ENCODE results near the gene SV2B. TPM values are rescaled to one million over a fixed set of nuclear protein-coding genes. Genes with fewer than 3 reads are reported as not detected.

SV2B gene
- total RNA-seq, 1 donor from 2014 or later, result 0.87 TPM

DNA sequence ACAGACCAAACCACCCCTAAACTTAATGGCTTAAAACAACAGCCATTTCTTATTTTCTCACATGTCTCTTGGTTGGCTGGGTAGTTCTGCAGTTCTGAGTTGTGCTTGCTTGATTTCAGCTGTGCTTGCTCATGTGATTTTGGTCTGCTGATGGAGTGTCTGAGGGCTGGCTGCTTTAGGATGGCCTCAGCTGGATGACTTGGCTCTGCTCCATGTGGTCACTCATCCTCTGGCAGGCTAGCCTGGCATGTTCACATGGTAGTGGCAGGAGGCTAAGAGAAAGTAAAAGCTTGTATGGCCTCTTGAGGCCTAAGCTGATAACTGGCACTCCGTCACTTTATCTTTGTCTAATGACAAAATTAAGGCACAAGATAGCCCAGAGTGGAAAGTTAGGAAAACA, 4.1 kb downstream of the SV2B start:
- no peaks in the 10 kb centered on the region for H3K36me3 ChIP-seq
- ATAC-seq, result no peak
- H3K27me3 ChIP-seq, result peaks cover 38% of the 10 kb centered on the region
- no peak overlapping the region for H3K4me3 ChIP-seq
- no peak for DNase-seq
- peaks cover 14% of the 10 kb centered on the region for H3K4me1 ChIP-seq
- intact Hi-C loops (cut with DNase I), result no loop called here
- H3K27ac ChIP-seq, result no peak overlapping the region
- no peaks in the 10 kb centered on the region for H3K9me3 ChIP-seq
- TF ChIP-seq, protein P1, sequence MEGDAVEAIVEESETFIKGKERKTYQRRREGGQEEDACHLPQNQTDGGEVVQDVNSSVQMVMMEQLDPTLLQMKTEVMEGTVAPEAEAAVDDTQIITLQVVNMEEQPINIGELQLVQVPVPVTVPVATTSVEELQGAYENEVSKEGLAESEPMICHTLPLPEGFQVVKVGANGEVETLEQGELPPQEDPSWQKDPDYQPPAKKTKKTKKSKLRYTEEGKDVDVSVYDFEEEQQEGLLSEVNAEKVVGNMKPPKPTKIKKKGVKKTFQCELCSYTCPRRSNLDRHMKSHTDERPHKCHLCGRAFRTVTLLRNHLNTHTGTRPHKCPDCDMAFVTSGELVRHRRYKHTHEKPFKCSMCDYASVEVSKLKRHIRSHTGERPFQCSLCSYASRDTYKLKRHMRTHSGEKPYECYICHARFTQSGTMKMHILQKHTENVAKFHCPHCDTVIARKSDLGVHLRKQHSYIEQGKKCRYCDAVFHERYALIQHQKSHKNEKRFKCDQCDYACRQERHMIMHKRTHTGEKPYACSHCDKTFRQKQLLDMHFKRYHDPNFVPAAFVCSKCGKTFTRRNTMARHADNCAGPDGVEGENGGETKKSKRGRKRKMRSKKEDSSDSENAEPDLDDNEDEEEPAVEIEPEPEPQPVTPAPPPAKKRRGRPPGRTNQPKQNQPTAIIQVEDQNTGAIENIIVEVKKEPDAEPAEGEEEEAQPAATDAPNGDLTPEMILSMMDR (IDR thresholded peaks at IDR 0.05), result no peak

DNA sequence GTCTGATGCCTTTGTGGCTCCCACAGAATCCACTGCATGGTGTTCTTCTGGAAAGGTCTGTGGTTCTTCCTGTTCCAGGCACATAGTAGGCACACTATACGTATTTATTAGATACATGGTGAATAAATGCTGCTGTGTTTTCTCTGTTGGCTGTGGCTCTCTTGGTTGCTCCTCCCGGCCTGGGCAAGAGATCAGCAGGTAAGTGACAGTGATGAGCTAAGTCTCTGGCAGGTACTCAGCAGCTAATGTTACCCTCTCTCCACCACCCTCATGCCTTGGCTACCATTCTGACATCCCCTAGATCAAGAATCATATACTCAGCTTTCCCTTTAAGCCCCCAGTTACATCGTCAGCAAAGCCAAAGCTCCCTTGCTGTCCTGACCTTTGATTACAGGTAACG, 8.4 kb downstream of the SV2B start:
- no peaks in the 10 kb centered on the region for H3K27me3 ChIP-seq
- H3K4me1 ChIP-seq, result no peaks in the 10 kb centered on the region
- no peaks in the 10 kb centered on the region for H3K36me3 ChIP-seq
- DNase-seq (no peak), ATAC-seq (no peak)
- H3K9me3 ChIP-seq, result no peaks in the 10 kb centered on the region
- H3K27ac ChIP-seq, result no peak overlapping the region
- TF ChIP-seq, protein P1 (IDR thresholded peaks at IDR 0.05), result no peak
- intact Hi-C loops (cut with DNase I), result no loop called here
- H3K4me3 ChIP-seq, result no peak overlapping the region

DNA sequence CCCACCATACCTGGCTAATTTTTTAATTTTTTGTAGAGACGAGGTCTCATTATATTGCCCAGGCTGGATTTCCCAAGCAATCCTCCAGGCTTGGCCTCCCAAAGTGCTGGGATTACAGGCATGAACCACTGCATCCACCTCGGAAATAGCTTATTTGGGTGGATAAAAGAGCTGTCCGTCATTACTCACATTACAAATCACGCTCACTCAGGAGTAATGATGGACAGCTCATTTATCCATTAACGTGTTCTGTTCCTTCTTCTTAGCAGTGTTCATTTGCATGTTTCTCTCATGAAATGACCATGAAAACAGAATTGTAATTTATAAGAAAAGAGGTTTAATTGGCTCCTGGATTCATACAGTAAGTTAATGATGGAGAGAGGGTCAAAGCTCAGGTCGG, 9.8 kb downstream of the SV2B start:
- intact Hi-C loops (cut with DNase I), result no loop called here
- no peaks in the 10 kb centered on the region for H3K36me3 ChIP-seq

DNA sequence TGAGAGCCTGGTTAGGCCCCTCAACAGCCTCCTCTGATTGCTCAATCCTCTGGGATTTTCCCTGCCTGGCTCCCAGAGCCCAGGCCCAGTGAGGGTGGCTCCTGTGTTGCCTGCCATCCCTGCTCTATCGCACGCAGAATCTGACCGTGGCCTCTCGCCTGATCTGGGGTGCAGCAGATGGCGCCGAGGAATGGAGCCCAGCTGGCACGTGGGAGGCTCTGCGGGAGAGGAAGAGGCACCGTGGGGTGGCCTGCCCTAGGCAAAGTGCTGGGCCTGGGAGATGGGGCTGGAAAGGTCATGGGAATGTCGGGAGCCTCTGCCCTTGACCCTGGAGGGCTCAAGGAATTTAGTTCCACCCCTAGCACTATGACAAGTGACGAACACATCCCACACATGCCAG, 10.3 kb downstream of the SV2B start:
- no peak for DNase-seq
- H3K4me1 ChIP-seq, result no peaks in the 10 kb centered on the region
- H3K36me3 ChIP-seq, result no peaks in the 10 kb centered on the region
- no peaks in the 10 kb centered on the region for H3K9me3 ChIP-seq
- H3K27me3 ChIP-seq, result no peaks in the 10 kb centered on the region
- H3K27ac ChIP-seq, result no peak overlapping the region
- intact Hi-C loops (cut with DNase I), result no loop called here
- TF ChIP-seq, protein P1 (IDR thresholded peaks at IDR 0.05), result no peak
- ATAC-seq, result no peak
- H3K4me3 ChIP-seq, result no peak overlapping the region

More for the DNA sequence above, 9.8 kb downstream of the SV2B start:
- Histone ChIP-seq H3K27me3 (no peaks in the 10 kb centered on the region), H3K4me1 (no peaks in the 10 kb centered on the region), H3K4me3 (no peak overlapping the region), H3K27ac (no peak overlapping the region), H3K9me3 (no peaks in the 10 kb centered on the region)
- DNase-seq (no peak), ATAC-seq (no peak)
- TF ChIP-seq, protein P1 (IDR thresholded peaks at IDR 0.05), result no peak

DNA sequence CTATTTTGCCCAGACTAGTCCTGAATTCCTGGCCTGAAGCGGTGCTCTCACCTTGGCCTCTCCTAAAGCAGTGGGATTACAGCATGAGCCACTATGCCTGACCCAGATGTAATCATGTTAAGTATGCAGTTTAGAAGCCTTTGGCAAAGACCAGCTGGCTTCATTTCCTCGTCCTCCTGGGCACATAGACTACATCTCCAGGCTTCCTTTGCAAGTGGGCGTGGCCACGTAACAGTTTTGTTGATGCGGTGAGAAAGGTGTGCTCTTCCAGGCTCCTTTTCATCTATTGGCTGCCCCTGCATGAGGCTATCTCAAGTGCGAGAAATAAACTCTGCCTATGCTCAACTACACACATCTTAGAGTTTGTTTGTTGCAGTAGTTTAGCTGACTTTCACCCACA, 13.0 kb downstream of the SV2B start:
- no peak for DNase-seq
- TF ChIP-seq, protein P1 (IDR thresholded peaks at IDR 0.05), result no peak
- no peak for ATAC-seq
- H3K9me3 ChIP-seq, result no peaks in the 10 kb centered on the region
- H3K4me3 ChIP-seq, result no peak overlapping the region
- no peak overlapping the region for H3K27ac ChIP-seq
- intact Hi-C loops (cut with DNase I), result no loop called here
- H3K4me1 ChIP-seq, result no peaks in the 10 kb centered on the region
- no peaks in the 10 kb centered on the region for H3K36me3 ChIP-seq
- H3K27me3 ChIP-seq, result no peaks in the 10 kb centered on the region

DNA sequence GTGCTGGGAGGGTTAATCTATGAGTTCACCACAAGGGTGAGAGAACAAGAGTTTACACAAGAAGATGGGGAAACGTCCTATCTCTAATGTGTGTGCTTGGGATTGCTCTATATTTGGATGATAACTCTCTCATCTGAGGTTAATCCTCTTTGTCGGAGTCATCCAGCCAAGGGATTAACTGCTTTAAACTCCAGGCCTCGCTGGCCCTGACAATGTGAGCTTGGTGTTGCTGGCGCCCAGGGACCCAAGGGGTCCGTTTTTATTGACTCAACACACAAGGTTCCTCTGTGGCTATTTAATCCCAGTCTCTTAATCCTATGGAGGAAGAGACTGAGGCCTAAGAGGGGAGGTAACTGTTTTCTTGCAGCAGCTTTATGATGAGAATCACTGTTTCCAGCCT, 14.2 kb downstream of the SV2B start:
- intact Hi-C loops (cut with DNase I), result no loop called here

More for the DNA sequence above, 14.2 kb downstream of the SV2B start:
- Histone ChIP-seq H3K27ac (no peak overlapping the region), H3K4me3 (no peak overlapping the region), H3K9me3 (no peaks in the 10 kb centered on the region), H3K36me3 (no peaks in the 10 kb centered on the region), H3K27me3 (no peaks in the 10 kb centered on the region), H3K4me1 (no peaks in the 10 kb centered on the region)
- no peak for DNase-seq
- TF ChIP-seq, protein P1 (IDR thresholded peaks at IDR 0.05), result no peak
- no peak for ATAC-seq

Measured in upper lobe of right lung (tissue), 1 donor.